RPMI7951 (cell line): ENCODE results near the gene SVBP. TPM values are rescaled to one million over a fixed set of nuclear protein-coding genes. Genes with fewer than 3 reads are reported as not detected.

Experiments used
- DNase-seq: peaks from one replicate; pipeline ENCODE4 v3.0.0-alpha.2; 2012; ENCODE audit warnings: low read depth
- total RNA-seq: library from RNA; depleted of rRNA; stranded (reverse); fragments of >200 nt; shearing (Covaris generic); gene quantifications from 2 replicates; pipeline ENCODE4 v1.2.3, GENCODE V29; 2014

Gene SVBP
- total RNA-seq, 1 experiment from 2014 or later, result 41.8 TPM

DNA sequence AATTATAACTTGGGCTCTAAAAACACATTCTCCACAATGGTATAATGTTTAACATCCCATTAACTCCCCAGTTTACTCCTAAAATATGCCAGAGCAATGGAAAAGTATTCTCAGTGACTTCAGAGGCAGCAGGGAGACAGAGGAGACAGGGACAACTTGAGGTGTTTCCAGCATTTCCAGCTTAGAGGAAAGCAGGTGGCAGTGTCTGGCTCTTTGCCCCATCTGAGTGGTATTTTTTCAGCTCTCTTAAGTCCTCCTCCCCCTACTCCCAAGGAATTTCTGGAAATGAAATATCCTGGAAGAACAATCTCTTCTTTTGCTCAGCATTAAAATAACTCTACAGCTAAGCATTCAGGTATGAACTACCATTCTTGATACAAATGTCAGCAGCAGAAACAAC is 11.0 kb downstream of the SVBP start:
- no peak for DNase-seq

DNA sequence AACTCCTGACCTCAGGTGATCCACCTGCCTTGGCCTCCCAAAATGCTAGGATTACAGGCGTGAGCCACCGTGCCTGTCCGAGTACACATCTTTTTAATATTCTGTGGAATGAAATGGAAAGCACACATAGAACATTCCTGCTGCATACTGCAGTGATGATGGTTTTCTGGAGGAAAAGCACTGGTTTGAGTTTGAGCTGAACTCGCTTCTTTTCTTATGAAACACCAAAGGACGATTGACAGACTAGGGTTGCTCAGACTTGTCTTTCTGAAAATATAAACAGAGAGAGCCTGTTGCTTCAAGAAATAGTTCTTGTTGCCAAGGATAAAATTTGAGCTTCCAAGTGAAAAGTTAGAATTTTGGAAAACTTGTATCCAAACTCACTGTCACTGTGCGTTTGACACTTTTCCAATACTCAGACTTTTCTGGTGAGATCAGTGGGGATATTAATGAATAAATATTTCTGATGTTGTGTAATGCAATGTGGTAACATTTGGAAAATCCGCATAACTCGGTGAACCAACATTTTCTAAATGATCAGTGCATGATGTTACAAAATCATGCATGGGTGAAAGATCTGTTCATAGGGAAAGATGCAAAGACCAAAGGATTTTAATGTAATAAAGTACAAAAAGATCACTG is 15.2 kb downstream of the SVBP start:
- no peak for DNase-seq

DNA sequence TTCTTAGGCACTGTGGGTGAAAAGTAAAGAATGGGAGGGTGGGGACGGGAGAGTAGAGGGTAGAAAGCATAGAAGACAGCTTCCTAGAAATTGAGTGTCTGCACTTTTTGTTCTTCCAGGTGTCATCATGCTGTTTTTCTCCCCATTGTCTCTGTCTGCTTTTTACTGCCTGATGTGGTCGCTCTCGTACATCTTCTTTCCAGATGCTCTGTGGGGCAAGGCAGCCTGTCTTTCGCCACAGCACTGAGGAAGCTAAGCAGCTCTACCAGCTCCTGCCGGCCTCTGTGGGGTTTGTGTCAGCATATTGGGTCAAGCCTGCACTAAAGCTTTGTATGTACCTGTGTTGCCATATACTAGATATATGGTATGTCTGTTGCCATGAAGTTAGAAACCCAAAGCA is 19.2 kb downstream of the SVBP start:
- no peak for DNase-seq

DNA sequence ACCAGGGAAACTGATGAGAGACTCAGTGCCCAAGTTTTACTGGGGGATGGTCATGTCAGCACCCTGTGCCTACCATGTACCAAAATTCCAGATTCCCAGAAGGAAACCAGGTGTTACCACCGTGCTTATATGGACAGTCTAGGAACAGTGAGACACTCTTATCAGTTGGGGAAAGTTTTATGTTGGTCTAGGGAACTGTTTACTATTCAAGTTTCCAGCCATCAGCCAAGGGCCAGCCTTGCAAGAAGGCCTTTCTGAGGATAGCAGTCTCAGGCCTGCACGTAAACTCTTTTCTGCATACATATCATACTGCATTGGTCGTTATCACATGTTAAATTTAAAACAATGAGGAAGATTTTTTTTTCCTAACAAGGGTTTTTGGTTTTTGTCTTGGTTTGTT is 19.8 kb downstream of the SVBP start:
- no peak for DNase-seq

DNA sequence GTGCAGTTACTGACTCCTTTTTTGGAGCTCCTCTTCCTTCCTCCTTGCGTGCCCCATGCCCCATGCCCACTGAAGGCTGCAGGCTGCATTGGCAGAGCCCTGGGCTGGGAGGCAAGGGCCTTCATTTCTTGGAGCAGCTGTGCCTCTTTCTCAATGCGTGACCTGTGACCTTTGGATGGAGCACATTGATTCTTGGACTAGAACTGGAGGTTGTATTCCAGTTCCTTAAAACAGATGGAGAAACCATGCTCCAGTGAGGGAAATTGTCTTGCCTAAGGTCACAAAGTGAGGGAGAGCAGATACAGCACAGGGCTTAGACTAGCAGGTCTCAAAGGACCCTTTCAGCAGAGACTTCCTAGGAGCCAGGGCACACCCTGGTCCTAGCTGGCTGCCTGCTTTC is 23.4 kb downstream of the SVBP start:
- no peak for DNase-seq

DNA sequence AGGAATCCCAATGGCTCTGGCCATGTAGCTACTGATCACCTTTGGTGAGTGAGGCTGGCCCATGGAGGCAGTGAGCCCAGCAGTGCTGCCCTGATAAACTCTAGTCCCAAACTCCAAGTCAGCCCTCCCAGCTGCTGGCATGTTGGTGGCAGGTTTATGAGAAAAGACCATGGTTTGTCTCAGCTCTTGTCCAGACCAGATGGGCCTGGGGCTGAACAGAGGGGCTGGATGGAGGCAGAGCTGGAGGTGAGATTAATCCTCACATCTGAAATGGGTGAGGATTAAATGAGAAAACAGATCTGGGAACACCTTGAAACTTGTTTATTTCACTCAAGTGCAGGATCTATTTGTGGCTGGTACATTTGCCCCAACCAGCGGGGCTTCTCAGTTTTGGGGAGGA is 29.2 kb downstream of the SVBP start:
- no peak for DNase-seq

DNA sequence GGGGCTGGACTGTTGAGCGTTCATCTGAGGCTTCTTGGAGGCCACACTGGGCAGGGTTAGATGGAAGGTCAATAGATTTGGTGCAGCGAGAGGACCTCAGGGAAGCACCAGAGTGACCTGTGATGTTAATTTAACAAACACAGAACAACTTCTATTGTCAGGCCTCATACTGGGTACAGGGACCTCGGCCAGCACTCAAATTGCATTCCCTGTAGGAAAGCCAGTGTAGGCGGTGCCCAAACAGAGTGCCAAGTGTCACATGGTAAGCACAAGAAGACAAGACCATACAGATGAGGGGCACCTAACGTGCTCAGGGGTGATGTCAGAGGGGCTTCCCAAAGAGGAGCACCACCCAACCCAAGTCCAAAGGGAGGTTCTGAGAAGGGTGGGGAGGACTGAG is 31.1 kb downstream of the SVBP start:
- no peak for DNase-seq

DNA sequence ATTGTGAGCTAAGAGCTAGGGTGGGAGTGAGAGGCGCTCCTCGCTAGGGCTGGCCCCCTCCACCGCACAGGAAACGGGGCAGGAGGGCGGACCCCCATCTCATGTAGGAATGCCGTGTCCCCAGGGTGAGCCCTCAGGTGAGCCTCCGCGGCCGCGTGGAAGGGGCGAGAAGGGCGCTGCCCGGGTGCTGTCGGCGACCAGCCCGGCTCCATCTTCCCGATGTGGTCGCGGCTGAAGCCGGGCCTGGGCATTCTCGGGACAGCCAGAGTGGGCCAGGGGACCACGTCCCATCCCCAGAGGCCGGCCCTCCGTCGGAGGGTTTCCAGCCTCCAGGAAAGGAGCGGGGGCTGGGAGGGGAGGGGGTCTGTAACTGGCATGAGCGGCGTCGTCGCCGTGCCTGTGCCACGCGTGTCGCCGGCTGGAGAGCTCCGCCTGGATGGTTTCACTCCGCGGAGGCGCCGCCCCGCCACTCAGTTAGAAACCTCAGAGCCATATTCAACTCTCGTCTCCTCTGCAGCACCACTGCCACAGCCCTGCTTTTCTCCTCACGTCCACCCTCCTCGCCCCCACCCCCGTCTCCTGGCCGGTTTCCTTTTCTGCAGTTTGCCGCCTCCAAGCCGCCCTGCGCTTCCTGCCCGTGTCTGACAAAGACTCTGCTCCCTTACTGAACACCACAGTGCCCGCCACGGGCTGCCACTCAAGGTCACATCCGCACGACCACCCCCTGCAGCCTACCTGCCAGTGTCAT is 32.1 kb downstream of the SVBP start, which contains the start of gene TMEM269:
TMEM269 (plus strand) TSS at position 46 of the 748 bp plus-strand sequence. CDS start 4,903 bp downstream, outside the sequence.
- DNase-seq, result no peak

DNA sequence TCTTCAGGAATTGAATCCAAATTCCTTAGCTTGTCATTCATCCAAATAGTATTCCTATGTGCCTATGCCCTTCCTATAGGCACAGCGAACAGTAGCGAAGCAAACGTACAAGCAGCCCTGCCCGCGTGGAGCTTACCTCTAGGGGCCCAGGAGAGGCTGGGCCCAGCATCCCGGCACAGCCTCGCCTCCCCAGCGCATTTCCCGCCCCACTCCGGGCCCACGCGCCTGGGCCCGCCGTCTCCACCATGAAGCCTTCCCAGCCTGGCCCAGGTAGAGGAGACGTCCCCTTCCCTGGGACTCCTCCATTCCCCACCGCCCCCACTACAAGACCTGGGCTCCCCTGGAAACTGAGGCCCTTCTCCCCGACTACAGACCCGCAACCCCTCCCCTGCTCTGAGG is 32.7 kb downstream of the SVBP start:
- no peak for DNase-seq

DNA sequence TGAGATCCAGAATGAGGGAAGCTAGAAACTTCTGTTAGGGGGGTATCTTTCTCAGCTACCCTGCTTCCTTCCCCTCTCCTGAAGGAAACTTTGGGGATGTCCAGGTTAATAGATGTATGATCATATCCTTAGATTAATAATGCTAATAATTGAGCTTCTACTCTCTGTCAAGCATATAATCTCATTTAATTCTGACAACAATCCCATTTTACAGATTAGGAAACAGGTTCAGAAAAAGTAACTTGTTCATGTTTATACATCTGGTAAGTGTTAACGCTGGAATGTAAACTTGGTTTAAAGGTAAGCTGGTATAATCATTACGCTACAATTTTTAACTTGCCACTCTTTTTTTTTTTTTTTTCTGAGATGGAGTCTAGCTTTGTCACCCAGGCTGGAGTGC is 34.1 kb downstream of the SVBP start:
- no peak for DNase-seq

DNA sequence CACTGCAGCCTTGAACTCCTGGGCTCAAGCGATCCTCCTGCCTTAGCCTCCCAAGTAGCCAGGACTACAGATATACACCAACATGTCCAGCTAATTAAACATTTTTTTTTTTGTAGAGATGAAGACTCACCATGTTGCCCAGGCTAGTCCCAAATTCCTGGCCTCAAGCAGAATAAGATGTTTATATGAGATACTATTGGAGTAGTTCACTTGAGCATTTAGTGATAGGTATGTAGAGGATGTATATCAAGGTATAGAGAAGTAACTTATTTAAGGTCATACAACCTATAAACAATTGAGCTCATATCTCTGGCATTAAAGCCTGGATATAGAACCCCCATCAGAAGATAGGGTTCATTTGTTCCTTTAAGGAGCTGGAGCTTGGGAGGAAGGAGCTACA is 37.0 kb downstream of the SVBP start:
- DNase-seq, result no peak

DNA sequence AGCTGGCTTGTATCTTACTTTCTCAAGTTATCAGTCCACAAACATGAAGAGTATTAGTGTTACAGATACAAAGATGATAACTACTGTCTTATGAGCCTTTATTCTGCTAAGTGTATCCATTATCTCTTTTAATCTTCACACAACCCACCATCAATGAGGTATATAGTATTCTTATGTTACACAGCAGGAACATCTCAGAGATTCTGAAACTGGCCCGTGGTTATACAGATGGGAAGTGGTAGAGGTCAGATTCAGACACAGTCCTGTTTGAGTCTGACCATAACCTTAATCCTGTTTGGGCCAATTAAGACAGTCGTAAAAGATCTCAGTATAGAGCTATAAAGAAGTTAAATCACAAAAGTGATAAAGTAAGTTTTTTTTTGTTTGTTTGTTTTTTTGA is 37.5 kb downstream of the SVBP start:
- no peak for DNase-seq

DNA sequence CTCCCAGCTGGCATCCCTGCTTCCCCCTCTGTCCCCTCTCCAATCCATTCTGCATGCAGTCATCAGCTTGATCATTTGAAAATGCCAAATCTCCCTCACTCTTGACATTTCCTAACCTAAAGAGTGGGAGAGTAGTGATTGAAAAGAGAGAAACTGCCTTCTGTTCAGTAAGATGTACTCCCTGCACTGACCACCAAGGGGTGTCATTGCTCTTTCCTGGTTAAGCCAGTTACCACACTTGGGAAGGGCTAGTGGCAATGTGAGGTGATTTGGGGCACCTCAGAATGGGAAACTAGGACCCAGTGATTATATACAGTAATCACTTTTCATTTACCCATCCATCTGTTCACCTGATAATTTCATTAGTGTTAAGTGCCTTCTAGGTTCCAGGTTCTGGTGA is 39.3 kb downstream of the SVBP start:
- peak; percentile 31 for DNase-seq

DNA sequence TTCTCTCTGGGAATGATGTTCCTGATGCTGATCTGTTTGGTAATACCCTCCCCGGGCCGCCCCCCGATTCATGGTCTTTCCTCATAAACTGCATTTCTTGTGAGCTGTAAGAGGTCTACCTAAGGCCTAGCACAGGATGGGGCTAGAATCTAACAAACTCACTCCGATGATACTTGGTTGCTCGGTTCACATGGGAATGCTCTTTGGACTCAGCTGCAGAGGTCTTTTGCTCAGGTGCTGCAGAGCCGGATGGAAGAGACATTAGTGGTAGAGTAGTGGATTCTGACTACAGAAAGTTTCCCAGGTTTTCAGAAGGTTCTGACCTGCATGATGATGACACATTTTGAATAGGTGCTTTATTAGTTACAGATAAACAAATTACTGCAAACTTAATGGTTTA is 40.7 kb downstream of the SVBP start:
- no peak for DNase-seq

DNA sequence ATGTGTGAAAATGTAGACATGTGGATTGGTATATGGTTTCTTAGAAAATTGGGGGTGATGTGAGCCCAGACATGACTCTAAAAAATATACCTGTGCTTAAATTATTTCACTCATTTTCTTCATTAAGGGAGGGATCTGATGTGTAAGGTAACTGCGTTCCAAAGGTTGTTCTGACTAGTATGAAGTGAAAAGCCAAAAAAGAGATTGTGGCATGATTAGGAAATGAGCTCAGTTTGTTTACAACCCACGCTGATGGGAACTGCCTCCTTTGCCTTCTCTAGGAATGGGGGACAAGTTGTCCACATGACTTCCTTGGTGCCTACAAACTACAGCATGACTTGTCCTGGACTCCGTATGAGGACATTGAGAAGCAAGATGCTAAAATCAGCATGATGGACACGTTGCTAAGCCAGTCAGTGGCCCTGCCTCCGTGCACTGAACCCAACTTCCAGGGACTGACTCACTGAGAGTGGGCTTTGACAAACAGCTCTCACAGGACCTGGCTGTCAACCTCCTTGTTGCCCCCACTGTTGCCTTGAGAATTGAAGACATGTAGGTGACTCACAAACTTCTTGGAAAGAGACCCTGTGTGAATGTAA is 42.2 kb downstream of the SVBP start:
- DNase-seq, result no peak

DNA sequence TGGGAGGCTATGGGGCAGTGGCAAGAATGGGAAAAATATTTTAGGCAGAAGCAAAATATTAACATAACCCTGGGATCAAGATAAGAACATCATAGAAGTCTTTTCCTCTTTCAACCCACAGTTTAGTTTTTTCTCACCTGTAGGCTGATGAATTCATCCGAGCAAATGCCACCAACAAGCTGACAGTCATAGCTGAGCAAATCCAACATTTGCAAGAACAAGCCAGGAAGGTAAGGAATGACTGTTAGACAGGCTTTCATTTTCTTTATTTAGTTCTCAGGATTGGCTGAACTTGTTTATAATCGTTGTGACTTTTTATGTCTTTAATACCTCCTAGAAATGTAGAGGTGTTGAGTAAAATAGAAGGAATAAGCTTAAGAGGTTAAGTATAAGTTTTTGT is 43.8 kb downstream of the SVBP start:
- DNase-seq, result no peak

DNA sequence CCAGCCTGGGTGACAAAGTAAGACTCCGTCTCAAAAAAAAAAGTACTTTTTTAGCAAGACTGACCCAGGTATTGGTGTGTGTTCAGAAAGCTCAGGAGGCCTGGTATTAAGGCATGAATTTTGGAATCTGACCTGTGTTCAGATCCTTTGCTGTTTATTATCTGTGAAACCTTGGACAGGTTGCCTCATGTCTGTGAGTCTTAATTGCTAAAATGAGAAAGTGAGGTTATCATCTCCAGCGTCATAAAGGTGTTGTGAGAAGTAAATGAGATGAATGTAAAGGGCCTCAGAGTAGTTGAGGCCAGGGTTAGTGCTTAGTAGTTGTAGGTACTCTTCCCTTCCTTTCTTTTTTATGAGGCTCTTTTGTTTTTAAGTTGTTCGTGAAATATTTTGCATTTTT is 47.4 kb downstream of the SVBP start:
- DNase-seq, result no peak

DNA sequence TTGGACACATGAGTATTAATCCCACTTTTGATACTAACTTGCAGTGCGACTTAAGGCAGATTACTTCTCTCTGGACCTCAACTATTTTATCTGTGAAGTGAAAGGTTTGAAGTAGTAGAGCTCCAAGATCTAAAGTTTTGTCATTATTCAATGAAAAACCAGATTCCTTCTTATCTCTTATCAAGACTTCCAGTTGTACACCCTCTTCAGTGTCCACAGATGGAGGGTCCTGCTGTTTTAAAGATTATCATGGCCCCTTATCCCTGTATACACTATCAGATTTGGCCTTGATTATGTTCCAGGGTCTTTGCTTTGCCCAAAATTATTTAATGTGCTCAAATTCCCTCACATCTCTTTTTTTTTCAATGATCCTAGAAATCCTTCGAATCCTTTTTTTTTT is 49.0 kb downstream of the SVBP start:
- no peak for DNase-seq

DNA sequence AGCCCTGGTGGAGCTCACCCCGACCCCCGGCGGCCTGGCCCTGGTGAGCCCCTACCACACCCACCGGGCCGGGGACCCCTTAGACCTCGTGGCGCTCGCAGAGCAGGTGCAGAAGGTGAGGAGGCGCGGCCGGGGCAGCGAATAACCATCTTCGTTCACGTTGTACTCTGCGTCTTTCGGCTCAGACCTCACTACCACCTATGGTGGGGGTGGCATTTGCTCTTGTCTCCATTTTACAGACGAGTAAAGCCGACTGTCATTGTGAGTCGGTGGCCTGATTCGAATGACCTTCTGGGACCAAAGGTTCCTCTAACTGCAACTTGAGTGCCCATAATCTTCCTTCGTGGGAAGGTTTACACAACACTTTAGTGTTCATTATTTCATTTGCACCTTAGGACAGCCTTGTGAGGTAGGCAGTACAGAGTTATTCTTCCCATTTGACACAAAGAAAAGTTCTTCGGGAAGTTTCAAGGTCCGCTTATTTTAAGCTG is 49.6 kb downstream of the SVBP start:
- DNase-seq, result no peak

DNA sequence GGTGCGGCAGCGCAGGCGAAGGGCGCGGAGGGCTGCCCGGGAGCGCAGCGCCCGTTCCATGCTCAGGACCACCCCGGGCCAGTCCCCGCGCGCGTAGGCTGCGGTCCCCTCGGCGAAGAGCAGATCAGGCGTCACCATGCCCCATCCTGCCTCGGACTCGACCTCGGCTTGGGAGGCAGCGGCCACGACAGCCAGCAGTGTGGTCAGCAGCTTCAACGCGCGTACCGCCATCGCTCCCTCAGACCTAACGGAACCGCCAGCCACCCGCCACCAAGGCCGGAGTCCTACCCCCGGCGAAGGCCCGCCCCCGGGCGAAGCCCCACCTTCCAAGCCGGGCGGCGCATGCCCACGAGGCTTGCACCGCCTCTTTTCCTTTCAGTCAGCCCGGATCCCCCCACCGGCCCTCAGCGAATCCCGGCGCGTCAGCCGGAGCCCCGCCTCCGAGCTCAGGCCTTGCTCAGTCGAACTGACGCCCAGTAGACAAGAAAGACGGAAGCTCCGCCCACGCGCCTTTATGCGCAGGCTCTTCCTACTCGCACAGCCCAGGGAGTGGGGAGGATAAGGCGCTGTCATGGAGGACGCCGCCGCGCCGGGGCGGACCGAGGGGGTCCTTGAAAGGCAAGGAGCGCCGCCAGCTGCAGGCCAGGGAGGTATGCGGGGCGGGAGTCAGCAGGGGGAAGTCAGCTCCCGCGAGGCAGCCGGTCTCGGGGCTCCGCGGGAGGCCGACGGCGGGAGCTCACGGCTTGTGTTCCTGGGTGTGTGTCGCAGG is 50.3 kb downstream of the SVBP start, which contains the start of the genes C1orf50 and P3H1:
C1orf50 (plus strand) TSS at position 509 of the 769 bp plus-strand sequence; CDS start at position 572, 63 bp downstream.
P3H1 (minus strand) TSS at position 288 of the 769 bp plus-strand sequence; CDS start at position 231, 57 bp downstream.
- peak; percentile 99 for DNase-seq

DNA sequence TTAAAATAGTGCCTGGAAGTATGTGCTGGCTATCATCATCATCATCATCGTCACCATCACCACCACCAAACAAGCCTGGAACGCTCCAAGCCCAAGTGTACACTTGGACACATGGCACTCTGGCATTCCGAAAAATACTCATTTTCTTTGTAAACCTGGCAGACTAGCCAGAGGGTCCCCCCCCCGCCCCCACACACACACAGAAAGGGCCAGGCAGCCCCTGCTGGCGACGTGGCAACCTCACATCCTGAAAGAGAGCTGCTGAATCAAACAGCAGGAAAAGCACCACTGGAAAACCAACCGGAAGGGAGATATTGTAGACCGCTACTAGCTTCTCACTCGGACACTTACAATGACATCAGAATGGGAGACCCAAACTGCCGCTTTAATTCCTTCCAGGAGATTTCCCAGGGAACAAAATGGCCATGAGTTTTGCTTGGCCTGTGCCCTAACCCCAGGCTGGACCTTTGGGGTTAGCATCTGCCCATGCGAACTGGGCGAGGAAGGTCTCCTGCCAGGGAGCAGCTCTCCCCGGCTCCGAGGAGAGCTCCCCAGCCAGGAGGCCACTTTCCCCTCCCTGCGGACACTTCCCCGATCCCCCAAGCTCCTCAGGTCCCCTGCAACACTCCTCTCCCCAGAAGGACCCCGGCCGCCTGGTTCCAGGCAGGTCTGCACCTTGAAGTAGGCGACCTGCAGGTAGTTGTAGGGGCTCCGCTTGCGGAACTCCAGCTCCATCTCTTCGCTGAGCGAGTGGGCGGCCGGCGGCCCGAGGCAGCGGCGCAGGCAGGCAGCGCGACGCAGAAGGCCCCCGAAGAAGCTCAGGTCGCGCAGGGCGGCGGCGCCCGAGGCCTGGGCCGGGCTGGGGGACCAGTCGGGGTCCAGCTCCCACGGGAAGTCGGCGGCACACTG is 51.1 kb downstream of the SVBP start:
- peak; percentile 85 for DNase-seq
